22Rv1 (cell line): ENCODE results near the gene NCK2.

Source experiments
- ZFX ChIP-seq: fragments of 450-650 bp; IDR thresholded peaks from 2 replicates; pipeline ENCODE4 v1.6.1; 2017; ENCODE audit warnings: antibody characterized with exemption, borderline replicate concordance
- TF ChIP-seq, protein P1 (sequence below): fragments of 450-650 bp; IDR thresholded peaks from 2 replicates; pipeline ENCODE4 v1.5.1; 2017; ENCODE audit warnings: mild to moderate bottlenecking

DNA sequence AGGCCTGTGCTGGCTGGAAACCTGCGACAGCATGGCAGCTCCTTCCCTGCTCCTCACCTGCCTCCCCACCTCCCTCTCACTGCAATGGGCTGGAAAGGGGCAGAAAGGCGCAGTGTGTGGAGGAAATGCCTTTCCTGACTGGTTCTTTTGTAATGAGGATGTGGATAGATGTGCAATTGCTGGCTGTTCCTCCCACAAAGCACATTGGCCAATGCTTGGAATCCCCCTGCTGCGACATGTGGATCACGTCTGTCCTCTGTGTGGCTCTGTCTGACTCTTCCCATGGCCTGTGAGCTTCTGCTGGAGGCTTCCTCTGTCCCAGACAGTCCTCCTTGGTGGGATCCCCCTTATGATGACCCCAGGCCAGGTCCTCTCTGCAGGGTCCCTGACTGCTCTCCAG is 172.5 kb downstream of the NCK2 start:
- TF ChIP-seq, protein P1, sequence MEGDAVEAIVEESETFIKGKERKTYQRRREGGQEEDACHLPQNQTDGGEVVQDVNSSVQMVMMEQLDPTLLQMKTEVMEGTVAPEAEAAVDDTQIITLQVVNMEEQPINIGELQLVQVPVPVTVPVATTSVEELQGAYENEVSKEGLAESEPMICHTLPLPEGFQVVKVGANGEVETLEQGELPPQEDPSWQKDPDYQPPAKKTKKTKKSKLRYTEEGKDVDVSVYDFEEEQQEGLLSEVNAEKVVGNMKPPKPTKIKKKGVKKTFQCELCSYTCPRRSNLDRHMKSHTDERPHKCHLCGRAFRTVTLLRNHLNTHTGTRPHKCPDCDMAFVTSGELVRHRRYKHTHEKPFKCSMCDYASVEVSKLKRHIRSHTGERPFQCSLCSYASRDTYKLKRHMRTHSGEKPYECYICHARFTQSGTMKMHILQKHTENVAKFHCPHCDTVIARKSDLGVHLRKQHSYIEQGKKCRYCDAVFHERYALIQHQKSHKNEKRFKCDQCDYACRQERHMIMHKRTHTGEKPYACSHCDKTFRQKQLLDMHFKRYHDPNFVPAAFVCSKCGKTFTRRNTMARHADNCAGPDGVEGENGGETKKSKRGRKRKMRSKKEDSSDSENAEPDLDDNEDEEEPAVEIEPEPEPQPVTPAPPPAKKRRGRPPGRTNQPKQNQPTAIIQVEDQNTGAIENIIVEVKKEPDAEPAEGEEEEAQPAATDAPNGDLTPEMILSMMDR = no peak
- TF ChIP-seq ZFX = no peak
